GM18870 (cell line): ENCODE measurements around the gene PCDHGB4.
"Not testable (repeated sequence)": the region's sequence is repeated elsewhere in the genome, so short reads cannot be mapped to it uniquely, and the experiment has no call there.

ENCODE experiments used
- ATAC-seq: cut with Tn5 transposase; IDR thresholded peaks from one replicate; pipeline ENCODE4 v1.9.1; 2021; ENCODE audit warnings: moderate library complexity; ENCODE audit not compliant: unreplicated experiment

PCDHGB4 gene

GRCh38 chr5:141387557-141388311, at the start of gene PCDHGB4:
TSS of gene PCDHGB4 (plus strand) at chr5:141387698. CDS start at chr5:141387885, 187 bp downstream.
- peak; percentile 63 for ATAC-seq

GRCh38 chr5:141338538-141339306, 48.8 kb upstream of the PCDHGB4 start, which contains the start of gene PCDHGA2:
TSS of gene PCDHGA2 (plus strand) at chr5:141338760.
- no peak for ATAC-seq

GRCh38 chr5:141340781-141341354, 46.6 kb upstream of the PCDHGB4 start:
- not testable (repeated sequence) for ATAC-seq

GRCh38 chr5:141342773-141343172, 44.7 kb upstream of the PCDHGB4 start:
- no peak for ATAC-seq

GRCh38 chr5:141343242-141343952, 44.1 kb upstream of the PCDHGB4 start, which contains the start of gene PCDHGA3:
TSS of gene PCDHGA3 (plus strand) at chr5:141343829. CDS start at chr5:141344034, 205 bp downstream.
- no peak for ATAC-seq

- ATAC-seq: no peak
Measured at GRCh38 chr5:141343953-141344463, 43.5 kb upstream of the PCDHGB4 start.

GRCh38 chr5:141345327-141345726, 42.2 kb upstream of the PCDHGB4 start:
- ATAC-seq: no peak

- not testable (repeated sequence) for ATAC-seq
Measured at GRCh38 chr5:141346017-141346416, 41.5 kb upstream of the PCDHGB4 start.

DNA sequence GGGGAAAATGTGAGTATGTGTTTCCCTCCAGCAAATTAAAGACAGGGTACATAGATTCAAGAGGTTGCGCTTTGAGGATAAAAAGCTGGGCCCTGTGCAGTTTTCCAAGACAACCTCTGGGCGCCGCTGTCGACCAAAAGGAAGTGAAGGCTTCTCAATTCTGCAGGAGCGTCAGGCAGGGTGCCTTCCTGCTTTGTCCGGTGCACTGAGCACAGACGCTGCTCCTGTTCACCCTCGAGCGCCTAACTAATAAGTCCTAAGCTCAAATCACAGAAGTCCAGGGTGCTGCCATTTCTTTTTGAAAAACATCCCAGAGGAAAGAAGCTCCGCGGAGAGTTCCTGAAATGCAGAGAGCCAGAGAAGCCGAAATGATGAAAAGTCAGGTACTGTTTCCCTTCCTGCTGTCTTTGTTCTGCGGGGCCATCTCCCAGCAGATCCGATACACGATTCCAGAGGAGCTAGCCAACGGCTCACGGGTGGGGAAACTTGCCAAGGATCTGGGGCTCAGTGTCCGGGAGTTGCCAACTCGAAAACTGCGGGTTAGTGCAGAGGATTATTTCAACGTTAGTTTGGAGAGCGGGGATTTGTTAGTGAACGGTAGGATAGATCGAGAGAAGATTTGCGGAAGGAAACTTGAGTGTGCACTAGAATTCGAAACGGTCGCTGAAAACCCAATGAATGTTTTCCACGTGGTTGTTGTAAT, 37.4 kb upstream of the PCDHGB4 start, which contains the start of gene PCDHGB1:
Gene PCDHGB1, plus strand, starts transcription at position 183 of the 703 bp plus-strand sequence. Its CDS starts 162 bp downstream, at position 345.
- no peak for ATAC-seq

GRCh38 chr5:141351591-141351990, 35.9 kb upstream of the PCDHGB4 start:
- no peak for ATAC-seq

GRCh38 chr5:141354900-141355469, 32.5 kb upstream of the PCDHGB4 start, which contains the start of gene PCDHGA4:
TSS of gene PCDHGA4 (plus strand) at chr5:141355021. CDS start at chr5:141355108, 87 bp downstream.
- ATAC-seq: no peak

- no peak for ATAC-seq
Measured at GRCh38 chr5:141355641-141356040, 31.9 kb upstream of the PCDHGB4 start.

DNA sequence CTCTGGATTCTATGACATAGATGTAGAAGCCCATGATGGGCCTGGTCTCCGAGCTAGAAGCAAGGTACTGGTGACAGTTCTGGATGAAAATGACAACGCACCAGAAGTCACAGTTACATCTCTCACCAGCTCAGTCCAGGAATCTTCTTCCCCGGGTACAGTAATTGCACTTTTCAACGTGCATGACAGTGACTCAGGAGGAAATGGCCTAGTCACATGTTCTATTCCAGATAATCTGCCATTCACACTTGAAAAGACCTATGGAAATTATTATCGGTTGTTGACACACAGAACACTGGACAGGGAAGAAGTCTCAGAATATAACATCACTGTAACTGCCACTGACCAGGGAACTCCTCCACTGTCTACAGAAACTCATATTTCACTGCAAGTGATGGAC, 31.4 kb upstream of the PCDHGB4 start:
- no peak for ATAC-seq

DNA sequence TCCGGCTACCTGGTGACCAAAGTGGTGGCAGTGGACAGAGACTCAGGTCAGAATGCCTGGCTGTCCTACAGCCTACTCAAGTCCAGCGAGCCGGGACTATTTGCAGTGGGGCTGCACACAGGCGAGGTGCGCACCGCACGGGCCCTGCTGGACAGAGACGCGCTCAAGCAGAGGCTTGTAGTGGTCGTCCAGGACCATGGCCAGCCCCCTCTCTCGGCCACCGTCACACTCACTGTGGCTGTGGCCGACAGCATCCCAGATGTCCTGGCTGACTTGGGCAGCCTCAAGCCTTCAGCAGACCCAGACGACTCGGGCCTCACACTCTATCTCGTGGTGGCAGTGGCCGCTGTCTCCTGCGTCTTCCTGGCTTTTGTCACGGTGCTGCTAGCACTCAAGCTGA, 30.5 kb upstream of the PCDHGB4 start:
- ATAC-seq: no peak

- peak; percentile 61 for ATAC-seq
Measured at GRCh38 chr5:141359790-141360426, 27.6 kb upstream of the PCDHGB4 start, which contains the start of gene PCDHGB2. TSS of gene PCDHGB2 (plus strand) at chr5:141359994. CDS start at chr5:141360136, 142 bp downstream.

DNA sequence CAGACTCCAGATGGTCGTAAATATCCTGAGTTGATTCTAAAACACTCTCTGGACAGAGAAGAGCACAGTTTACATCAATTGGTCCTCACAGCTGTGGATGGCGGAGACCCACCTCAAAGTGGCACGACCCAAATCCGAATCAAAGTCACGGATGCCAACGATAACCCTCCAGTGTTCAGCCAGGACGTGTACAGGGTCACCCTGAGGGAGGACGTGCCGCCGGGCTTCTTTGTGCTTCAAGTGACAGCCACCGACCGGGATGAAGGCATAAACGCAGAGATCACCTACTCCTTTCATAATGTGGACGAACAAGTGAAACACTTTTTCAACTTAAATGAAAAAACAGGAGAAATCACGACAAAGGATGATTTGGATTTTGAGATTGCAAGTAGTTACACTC, 26.8 kb upstream of the PCDHGB4 start:
- ATAC-seq: no peak

DNA sequence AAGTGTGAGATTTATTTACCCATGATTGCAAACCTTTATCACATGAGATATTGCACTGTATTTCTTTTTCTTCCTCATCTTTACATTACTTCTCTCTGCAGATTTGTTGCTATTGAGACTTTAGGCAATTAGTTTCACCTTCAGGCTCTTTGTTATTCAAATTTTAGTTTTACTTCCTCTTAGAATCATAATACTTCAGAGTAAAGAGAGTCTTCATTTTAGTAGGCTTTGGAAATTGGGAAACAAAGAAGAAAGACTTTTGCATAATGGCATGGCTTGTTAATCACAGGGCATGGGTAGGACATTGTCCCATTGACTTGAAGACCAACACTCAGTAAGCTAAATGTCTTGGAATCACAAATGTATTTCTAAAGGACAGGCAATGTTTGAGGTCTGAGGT, 24.8 kb upstream of the PCDHGB4 start:
- no peak for ATAC-seq

DNA sequence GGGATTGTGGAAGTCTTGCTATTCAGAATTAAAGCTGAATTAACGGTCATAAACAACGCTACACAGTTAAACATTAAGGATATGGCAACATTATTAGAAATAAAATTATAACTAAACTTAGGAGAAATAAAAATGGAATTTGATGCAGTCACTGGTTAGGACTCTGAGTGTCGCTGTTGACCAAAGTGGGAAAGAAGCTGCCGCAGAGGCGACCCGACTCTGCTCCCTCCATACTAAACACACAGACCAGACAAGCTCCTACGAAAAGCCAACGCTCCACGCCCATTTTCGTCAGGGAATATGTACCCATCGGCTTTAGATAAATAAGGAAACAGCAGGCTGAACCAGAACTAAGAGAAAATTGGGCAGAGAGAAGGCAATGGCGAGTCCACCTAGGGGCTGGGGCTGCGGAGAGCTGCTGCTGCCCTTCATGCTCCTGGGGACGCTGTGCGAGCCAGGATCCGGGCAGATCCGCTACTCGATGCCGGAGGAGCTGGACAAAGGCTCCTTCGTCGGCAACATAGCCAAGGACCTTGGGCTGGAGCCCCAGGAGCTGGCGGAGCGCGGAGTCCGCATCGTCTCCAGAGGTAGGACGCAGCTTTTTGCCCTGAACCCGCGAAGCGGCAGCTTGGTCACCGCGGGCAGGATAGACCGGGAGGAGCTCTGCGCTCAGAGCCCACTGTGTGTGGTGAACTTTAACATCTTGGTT, 23.4 kb upstream of the PCDHGB4 start, which contains the start of gene PCDHGA5:
Gene PCDHGA5, plus strand, starts transcription at position 211 of the 709 bp plus-strand sequence. Its CDS starts 169 bp downstream, at position 380.
- no peak for ATAC-seq
